AG09309 (cell line): Measurements from ENCODE around the gene COG6.
A peak's percentile ranks its signal among the peaks of the same experiment; 100 is the strongest.

Source experiments
- DNase-seq: peaks from one replicate; pipeline ENCODE4 v3.0.0-alpha.2; 2010; ENCODE audit warnings: low read depth
- H3K4me3 ChIP-seq: 2 replicates; pipeline ENCODE4 v1.5.1; 2011; ENCODE audit warnings: mild to moderate bottlenecking, low read depth, low read length, moderate library complexity; ENCODE audit not compliant: control insufficient read depth
- CTCF ChIP-seq: IDR thresholded peaks from 2 replicates; pipeline ENCODE4 v1.5.1; 2011; ENCODE audit warnings: mild to moderate bottlenecking, low read depth, low read length, inconsistent platforms; ENCODE audit not compliant: insufficient read depth, control insufficient read depth; ENCODE audit errors: missing control alignments

The COG6 gene

GRCh38 chr13:39783051-39783450 lies 127.6 kb downstream of the COG6 start:
- no peak overlapping the region for H3K4me3 ChIP-seq
- DNase-seq: no peak
- peak; percentile 5 for TF ChIP-seq CTCF

GRCh38 chr13:39784347-39784746 lies 128.9 kb downstream of the COG6 start:
- no peak for TF ChIP-seq CTCF
- no peak overlapping the region for H3K4me3 ChIP-seq
- DNase-seq: no peak

- no peak for TF ChIP-seq CTCF
- H3K4me3 ChIP-seq: no peak overlapping the region
- no peak for DNase-seq
These were observed 130.6 kb downstream of the COG6 start for GRCh38 chr13:39786091-39786490.

- H3K4me3 ChIP-seq: no peak overlapping the region
- DNase-seq: peak; percentile 37
- no peak for TF ChIP-seq CTCF
These were observed 131.6 kb downstream of the COG6 start for GRCh38 chr13:39787086-39787487.

- no peak overlapping the region for H3K4me3 ChIP-seq
- no peak for DNase-seq
- TF ChIP-seq CTCF: no peak
These were observed 132.6 kb downstream of the COG6 start for GRCh38 chr13:39788102-39788501.

GRCh38 chr13:39789451-39789850 lies 134.0 kb downstream of the COG6 start:
- no peak overlapping the region for H3K4me3 ChIP-seq
- TF ChIP-seq CTCF: no peak
- no peak for DNase-seq
